Upper lobe of left lung (tissue), 4 donors: ENCODE results near the gene KIRREL3.

Experiments used
- POLR2A ChIP-seq, 4 donors: fragments of 450-650 bp; IDR thresholded peaks; one replicate each; pipeline ENCODE4 v1.5.1; 2016 to 2017; ENCODE audit warnings: antibody characterized with exemption in 4 of 4, mild to moderate bottlenecking in 2 of 4
- POLR2AphosphoS5 ChIP-seq, 2 donors: sonication (generic); formaldehyde crosslinking; IDR thresholded peaks; one replicate each; pipeline ENCODE4 v1.5.1; 2017; ENCODE audit warnings: antibody characterized with exemption in 2 of 2
- TF ChIP-seq, protein P1 (sequence below), 6 experiments: fragments of 450-650 bp in 4 of 6; fragments of 200-600 bp in 2 of 6; sonication (generic) in 2 of 6; IDR thresholded peaks; one replicate each; pipeline ENCODE4 v1.5.1; 2016 to 2019; ENCODE audit warnings: antibody characterized with exemption in 6 of 6

DNA sequence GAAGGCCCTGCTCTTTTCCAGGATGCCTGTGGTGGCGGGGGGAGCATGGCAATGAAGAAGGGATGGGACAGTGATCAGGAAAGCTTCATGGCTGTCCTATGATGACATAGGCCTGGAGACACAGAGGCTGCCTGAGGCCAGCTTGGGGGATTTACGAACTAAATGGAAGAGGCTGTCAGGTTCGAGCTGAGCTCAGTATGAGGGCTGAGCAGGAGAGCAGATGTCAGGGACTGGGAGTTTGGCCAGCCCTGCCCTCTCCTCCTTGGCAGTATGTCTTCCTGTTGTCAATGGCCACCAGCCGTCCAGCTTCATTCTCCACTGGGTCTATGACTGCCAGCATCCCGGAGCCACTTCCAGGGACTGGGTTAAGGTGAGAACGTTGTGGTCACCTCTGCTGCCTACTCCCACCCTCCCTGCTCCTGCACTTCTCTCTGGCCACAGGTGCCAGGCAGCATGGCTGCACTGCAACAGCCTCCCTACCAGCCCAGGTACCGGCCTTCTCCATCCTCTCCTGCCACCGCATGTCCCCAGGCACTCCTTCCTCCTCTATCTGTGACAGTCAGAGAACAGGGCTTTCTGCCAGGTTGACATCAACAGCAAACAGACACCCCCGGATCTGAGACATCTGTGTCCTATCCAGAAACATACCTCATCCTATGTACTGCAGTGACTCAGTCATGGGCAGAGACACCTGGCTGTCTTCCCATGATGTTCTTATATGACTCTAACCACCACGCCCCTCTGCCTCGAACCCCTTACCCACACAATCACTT is 75.1 kb downstream of the KIRREL3 start:
- TF ChIP-seq, protein P1, sequence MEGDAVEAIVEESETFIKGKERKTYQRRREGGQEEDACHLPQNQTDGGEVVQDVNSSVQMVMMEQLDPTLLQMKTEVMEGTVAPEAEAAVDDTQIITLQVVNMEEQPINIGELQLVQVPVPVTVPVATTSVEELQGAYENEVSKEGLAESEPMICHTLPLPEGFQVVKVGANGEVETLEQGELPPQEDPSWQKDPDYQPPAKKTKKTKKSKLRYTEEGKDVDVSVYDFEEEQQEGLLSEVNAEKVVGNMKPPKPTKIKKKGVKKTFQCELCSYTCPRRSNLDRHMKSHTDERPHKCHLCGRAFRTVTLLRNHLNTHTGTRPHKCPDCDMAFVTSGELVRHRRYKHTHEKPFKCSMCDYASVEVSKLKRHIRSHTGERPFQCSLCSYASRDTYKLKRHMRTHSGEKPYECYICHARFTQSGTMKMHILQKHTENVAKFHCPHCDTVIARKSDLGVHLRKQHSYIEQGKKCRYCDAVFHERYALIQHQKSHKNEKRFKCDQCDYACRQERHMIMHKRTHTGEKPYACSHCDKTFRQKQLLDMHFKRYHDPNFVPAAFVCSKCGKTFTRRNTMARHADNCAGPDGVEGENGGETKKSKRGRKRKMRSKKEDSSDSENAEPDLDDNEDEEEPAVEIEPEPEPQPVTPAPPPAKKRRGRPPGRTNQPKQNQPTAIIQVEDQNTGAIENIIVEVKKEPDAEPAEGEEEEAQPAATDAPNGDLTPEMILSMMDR (IDR thresholded peaks at IDR 0.05): no peak
- no peak for TF ChIP-seq POLR2A (IDR thresholded peaks at IDR 0.05)
- TF ChIP-seq POLR2AphosphoS5 (IDR thresholded peaks at IDR 0.05): no peak
